HG02970 (cell line): Measurements from ENCODE around the gene THOP1.

Source experiments
- ATAC-seq: cut with Tn5 transposase; IDR thresholded peaks from one replicate; pipeline ENCODE4 v1.9.1; 2021; ENCODE audit warnings: mild to moderate bottlenecking, moderate library complexity, moderate number of reproducible peaks; ENCODE audit not compliant: unreplicated experiment, low FRiP score

The THOP1 gene

GRCh38 chr19:2846180-2846894 lies 61.0 kb downstream of the THOP1 start:
- ATAC-seq = no peak

GRCh38 chr19:2847507-2847906 lies 62.2 kb downstream of the THOP1 start:
- ATAC-seq = no peak

- ATAC-seq = no peak
These were observed 63.3 kb downstream of the THOP1 start for GRCh38 chr19:2848616-2849015.

- ATAC-seq = no peak
These were observed 65.1 kb downstream of the THOP1 start for GRCh38 chr19:2850256-2850925.

GRCh38 chr19:2852598-2852997 lies 67.3 kb downstream of the THOP1 start:
- ATAC-seq = no peak

- ATAC-seq = no peak
These were observed 67.8 kb downstream of the THOP1 start for GRCh38 chr19:2853015-2853606.

GRCh38 chr19:2854849-2855248 lies 69.5 kb downstream of the THOP1 start:
- ATAC-seq = no peak

GRCh38 chr19:2856457-2857050 lies 71.3 kb downstream of the THOP1 start:
- no peak for ATAC-seq

GRCh38 chr19:2858864-2859263 lies 73.6 kb downstream of the THOP1 start:
- no peak for ATAC-seq

GRCh38 chr19:2863816-2864215 lies 78.5 kb downstream of the THOP1 start:
- ATAC-seq = no peak
